ENCODE data around the gene ZFP91.
A peak's percentile ranks its signal among the peaks of the same experiment; 100 is the strongest.

Gene ZFP91

DNA sequence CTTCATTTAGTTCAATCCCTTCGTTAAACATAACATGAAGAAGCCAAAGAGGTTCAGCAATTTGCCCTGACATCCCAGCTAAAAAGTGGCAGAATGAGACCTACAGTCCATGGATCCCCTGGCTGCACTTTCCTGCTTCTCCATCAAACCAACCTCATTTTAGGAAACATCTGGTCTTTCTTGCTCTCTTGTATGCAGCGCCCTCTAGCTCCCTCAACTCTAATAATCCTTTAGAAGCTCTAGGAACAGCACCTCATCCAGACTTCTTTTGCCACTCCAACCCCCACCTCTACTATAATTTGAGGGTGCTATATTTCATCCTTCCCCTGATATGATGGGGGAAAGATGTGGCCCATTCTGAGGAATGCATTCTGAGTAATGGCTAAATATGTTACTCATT, 51.0 kb downstream of the ZFP91 start:
- no peak for DNase-seq (ENCODE audit: low read depth in 2 of 2)

DNA sequence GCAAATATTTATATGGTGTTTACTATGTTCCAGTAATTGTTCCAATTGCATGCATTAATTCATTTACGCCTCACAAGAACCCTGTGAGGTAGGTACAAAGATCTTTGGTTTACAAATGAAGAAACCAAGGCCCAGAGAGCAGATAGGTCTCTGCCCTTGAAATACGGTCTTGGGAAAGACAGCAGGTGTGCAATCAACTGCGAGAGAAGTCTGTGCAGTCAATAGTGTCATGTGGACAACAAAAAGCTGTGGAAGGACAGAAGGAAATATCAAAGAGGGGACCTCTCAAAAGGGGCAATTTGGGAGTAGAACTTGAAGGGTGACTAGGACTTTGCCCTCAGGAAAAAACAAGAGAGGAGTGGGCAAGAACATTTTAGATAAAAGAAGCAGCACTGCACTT, 52.5 kb downstream of the ZFP91 start:
- no peak for DNase-seq (ENCODE audit: low read depth in 2 of 2)

DNA sequence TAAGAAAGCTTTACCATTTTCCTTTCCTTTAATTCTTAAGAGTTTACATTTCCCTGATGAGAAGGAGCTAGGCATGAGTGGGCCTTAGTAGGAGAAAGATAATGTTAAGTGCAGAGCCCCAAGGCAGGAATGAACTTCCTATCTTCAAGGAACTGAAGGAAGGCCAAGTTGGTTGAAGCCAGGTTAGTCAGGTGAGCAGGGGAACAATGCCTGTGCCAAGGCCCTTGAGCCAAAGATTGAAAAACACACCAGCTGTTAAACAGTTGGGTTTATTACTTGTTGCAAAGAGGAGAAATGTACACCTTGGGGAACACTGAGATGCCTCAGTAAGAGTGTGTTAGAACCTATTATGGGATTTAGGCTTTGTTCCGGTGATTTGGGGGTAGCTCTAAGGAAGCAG, 53.6 kb downstream of the ZFP91 start:
- no peak for DNase-seq (ENCODE audit: low read depth in 2 of 2)

DNA sequence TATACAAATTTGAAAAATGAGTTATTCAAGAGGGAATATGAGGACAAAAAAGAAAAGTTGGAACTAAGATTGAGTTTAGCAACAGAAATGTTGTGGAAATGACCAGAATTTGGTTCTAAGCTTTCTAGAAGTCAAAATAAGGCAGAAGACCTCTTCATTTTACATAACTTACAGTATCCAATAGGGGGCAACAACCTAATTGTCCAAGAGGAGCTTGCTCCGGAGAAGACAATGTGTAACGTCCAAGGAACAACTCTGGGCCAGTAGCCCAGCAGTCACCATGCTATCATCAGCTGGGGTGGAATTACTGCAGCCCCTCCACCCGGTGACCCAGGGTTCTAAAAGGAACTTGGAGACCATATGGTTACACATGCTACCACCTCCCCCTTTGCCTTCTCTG, 57.7 kb downstream of the ZFP91 start:
- DNase-seq (ENCODE audit: low read depth in 2 of 2): no peak

DNA sequence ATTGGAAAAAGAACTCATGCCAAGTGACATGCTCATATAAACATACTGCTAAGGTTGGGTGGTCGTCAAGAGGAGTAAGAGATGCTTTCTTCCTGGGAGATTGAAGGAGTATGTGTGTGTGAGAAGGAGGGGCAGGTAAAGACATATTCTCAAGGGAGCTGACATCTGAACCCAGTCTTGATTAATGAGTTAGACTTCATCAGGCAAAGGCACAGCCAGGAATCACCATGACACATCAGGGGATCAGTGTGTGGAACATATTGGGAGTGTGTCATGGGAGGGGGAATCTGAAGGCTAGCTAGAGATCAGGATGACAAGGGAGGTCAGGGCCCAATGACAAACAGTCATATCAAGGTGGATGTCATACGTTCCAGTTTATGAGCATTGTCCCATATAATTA, 58.5 kb downstream of the ZFP91 start:
- DNase-seq (ENCODE audit: low read depth in 2 of 2): no peak

DNA sequence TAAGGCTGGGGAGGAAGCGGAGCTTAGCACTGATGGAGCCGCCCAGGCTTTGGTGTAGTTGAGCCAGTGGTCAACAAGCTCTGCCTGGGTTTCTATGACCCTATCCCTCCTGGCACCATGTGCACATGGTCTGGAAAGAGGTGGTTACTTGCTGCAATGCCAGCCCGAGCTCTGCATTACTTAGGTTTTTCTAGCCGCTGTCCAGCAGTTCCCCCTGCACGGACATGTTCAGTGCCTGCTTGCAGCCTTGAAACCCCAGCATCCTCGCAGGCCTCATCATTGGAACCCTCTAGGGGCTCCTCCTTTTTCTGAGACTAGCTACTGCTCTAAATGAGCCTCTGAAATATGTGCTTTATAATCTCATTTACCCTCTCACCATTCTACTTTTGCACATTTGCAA, 60.2 kb downstream of the ZFP91 start:
- no peak for DNase-seq (ENCODE audit: low read depth in 2 of 2)

DNA sequence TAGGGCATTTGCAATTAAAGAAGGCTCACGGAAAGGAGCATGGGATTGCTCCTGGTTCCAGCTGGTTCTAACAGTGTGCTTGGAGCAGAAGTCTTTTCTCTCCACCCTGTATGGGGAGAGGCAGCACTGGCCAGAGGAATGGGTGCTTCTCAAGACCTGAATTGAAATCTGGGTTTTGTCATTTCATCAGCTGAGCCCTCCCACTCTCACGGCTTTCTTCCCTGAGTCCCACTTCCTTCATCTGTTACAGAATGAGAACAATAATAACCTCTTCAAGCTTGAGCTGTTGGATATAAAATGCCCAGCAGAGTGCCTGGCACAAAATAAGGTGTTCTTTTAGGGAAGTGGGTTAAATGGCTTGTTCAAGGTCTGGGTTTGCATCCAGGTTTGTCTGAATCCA, 60.8 kb downstream of the ZFP91 start:
- no peak for DNase-seq (ENCODE audit: low read depth in 2 of 2)

DNA sequence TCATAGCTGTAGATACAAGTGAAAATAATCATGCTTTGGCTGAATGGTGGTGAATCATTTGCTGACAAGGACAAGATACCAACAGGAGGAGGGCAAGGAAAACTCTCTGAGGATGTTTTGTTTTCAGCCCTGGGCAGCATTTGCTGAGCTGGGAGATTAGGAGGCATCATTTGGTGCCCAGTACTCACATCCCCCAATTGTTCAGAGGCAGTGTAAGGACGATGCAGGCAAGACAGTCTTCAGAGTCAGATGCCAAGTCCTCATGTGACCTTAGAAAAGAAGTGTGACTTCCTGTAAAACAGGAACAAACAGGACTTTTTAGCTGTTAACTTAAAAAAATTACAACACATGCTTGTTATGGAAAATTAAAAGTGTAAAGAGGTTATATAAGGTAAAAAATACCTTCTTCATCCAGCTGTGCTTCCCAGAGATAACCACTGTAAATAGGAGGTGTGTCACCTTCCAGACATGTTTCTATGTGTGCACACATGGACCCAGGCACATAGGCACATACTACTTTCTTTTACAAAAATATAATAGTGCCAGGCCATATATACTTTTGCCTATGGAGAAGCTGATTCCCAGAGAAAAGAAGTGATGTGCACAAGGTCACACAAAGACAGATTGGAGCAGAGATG, 61.6 kb downstream of the ZFP91 start:
- no peak for DNase-seq (ENCODE audit: low read depth in 2 of 2)

DNA sequence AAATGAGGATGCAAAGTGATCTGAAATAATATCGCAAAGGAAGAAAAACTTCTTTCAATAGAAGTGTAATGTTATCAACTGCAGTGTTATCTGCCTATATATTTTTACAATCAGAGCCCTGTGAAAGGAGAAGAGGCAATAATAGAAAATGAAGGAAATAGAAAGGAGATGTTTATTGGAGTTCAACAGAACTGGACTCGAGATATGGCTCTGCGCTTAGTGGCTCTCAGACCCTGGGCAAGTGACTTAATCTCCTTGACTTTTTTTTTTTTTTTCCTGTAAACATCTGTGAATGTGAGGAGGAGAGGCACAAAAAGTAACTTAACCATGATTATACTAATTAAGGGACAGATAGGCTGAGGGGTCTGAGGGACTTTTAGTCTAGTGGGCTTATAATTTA, 62.5 kb downstream of the ZFP91 start:
- no peak for DNase-seq (ENCODE audit: low read depth in 2 of 2)

DNA sequence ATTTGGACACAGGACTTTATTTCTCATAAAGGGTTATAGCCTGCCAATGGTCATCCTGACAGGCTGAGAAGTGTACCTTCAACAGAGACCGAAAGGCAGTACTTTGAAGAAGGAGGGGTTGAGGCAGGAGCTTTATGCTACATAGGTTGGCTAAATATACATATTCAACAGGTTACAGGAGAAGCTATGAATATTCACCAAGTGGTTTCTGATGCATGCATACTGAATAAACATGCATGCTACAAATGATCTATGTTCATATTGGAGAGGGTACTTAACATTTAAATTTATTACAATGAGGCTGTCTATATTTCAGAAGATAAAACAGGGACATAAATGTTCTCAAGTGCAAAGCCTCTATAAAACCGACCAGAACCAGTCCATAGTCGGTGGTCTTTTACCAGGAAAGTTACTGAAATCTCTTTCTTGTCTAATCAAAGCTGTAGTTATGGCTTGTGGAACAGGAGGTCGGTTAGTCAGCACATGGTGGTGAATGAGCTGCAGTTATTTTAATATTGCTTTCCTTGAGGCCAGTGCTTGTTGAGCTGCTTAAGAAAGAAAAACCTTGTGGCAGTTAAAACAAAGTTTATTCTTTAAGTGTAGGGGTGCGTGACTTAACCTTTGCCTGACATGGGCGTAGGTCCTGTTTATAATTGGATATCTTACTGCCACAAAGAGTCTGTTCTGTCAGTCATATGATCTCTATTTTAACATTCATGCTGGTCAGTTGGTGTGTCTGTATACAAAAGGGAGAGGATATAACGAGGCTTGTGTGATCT, 63.1 kb downstream of the ZFP91 start:
- DNase-seq (ENCODE audit: low read depth in 2 of 2): no peak

DNA sequence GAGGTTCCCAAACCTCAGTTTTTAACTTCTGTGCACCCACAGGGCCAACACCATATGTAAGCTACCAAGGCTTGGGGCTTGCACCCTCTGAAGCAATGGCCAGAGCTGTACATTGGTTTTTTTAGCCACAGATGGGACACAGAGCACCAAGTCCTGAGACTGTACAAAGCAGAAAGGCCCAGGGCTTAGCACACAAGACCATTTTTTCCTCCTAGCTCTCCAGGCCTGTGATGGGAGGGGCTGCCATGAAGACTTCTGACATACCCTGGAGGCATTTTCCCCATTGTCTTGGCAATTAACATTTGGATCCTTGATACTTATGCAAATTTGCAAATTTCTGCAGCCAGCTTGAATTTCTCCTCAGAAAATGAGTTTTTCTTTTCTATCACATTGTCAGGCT, 67.0 kb downstream of the ZFP91 start:
- DNase-seq (ENCODE audit: low read depth in 2 of 2): no peak

DNA sequence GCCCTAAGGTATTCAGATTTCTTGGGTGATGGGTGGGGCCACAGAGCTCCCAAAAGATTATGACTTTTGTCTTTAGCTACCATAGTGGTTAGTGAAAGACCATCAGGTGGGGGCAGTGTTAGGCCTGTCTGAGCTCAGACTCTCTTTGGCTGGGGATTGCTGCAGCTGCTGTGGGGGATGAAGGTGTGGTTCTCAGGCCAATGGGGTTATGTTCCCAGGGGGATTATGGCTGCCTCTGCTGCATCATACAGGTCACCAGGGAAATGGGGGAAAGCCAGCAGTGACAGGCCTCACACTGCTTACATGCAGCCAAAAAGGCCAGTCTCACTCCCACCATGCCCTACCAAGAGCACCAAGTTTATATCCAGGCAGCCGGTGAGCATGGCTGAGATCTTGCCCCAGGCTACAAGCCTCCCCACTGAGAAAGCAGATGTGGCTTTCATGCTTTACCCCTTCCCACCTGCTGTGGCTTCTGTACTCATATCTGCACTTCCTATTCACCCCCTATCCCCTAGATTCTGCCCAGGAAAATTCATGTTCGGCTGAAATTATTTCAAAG, 68.4 kb downstream of the ZFP91 start:
- DNase-seq (ENCODE audit: low read depth in 2 of 2): no peak

DNA sequence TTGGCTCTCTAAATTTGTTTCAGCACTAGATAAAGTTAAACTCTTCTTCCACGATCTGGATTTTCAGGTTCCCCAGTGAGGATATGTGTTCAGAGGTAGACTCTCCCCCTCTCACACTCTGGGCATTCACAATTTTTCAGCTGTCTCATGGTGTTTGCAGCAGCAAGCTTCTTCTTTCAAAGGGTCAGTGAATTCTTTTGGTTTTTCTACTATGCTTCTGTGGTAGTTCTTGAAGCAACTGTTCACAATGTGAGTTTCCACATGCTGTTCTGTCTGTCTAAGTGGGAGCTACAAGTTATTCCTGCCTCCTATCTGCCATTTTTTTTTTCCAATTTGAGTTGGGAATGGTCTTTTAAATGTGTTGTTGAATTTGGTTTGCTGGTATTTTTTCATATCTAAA, 69.0 kb downstream of the ZFP91 start:
- DNase-seq (ENCODE audit: low read depth in 2 of 2): no peak

DNA sequence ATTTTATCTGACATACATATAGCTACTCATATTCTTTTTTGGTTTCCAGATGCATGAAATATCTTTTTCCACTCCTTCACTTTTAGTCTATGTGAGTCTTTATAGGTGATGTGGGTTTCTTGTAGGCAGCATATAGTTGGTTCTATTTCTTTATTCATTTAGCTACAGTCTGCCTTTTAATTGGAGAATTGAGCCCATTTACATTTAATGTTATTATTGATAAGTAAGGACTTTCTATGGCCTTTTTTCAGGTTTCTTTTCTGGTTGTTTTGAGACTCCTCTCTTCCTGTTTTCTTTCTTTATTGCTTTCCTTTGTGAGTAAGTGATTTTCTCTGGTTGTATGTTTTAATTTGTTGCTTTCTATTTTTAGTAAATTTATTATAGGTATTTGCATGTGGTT, 70.8 kb downstream of the ZFP91 start:
- DNase-seq (ENCODE audit: low read depth in 2 of 2): no peak

DNA sequence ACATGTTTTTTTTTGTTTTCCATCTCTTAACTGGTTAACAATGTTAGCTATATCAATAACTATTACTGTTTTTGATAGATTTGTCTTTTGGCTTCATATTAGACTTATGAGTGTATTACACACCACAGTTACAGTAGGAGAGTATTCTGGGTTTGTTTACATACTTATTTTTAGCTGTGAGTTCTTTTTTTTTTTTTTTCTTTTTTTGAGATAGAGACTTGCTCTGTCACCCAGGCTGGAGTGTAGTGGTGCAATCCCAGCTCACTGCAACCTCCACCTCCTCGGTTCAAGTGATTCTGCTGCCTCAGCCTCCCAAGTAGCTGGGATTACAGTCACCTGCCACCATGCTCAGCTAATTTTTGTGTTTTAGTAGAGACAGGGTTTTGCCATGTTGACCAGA, 71.6 kb downstream of the ZFP91 start:
- no peak for DNase-seq (ENCODE audit: low read depth in 2 of 2)

DNA sequence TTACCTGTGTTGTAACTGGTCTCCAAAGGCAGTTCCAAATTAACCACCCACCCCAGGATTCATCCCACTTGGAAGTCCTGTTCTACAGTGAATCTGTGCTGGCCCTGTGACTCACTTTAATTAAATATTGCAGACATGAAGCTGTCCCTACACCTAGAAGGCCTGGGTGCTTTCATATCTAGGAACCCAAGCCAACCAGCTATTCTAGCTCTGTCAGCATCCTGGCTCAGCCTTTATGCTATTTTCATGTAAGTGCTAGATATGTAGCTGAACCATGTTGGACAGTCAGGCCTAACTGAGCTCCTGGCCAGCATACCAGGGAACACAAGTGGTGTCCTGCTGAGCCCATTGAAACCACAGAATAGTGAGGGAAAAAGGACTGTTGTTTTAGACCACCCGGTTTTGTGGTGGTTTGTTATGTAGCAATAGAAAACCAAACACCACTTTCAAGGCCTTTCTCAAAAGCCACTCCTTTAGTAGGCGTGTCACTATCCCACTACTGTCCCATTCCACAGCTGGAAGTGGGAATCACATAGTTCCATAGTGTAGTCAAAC, 73.9 kb downstream of the ZFP91 start:
- DNase-seq (ENCODE audit: low read depth in 2 of 2): no peak

DNA sequence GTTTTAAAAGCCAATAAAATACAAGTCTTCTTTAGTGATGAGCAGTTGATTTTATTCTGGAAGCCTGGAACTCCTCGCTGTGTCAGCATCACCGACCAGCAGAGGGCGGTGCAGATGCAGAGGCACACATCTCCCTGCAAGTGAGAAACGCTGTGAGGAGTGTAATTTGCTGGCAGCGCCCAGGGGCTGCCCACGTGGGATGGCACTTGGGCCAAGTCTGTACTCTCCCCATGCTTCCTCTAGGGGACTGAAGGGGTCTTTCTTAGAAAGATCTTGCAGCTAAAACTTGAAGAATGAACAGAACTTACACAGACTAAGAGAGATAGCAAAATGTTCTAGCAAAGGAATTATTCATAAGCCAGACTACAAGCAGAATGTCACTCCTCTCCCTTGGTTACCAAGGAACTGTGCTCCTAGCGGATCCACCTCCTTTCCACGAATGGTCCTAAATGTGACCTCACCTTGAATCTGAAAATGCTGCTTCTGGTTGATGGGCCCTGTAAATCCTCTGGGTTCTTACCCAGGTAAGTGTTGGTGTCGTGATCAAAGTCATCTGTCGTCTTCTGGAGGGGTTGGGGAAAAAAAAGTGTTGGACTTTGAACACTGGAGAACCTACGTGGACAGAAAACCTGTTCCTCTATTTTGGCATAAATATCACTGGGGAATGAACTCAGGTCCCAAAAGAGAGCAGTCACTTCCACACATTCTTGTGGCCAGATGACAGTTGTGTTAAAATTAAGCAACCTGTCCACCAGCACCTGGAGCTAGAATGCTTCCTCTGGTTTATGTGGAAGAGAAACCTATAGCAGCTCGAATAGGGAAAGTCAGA, 75.4 kb downstream of the ZFP91 start:
- DNase-seq (ENCODE audit: low read depth in 2 of 2): peak; percentile 67 to 68

DNA sequence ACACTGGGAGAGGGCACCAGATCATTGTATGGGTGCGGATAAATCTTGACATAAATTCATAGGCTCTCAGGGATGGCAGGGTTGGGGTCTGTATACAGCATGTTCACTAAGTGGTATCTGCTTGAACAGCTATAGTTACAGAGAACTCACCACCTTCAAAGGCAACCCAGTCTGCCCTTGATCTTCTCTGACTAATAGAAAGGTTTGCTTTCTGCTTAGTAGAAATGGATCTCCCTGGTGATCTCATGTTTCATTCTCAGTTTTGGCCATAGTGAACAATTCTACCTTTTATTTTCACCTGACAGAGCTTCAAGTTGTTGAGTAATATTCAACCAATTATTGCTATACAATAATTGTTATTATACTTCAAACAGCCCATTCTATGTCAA, 76.0 kb downstream of the ZFP91 start:
- no peak for DNase-seq (ENCODE audit: low read depth in 2 of 2)

DNA sequence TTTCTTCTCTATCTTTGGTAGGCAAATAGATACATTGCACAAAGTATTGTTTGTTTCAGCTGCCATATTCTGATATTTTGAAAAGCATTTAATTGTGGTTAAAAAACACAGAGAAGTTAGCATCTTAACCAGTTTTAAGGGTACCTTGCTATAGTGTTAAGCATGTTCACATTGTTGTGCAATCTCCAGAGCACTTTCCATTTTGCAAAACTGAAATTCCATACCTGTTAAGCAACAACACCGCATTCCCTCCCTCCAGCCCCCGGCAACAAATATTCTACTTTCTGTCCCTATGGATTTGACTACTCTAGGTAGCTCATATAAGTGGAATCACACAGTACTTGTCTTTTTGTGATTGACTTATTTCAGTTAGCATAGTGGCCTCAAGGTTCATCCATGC, 77.5 kb downstream of the ZFP91 start:
- DNase-seq (ENCODE audit: low read depth in 2 of 2): no peak

DNA sequence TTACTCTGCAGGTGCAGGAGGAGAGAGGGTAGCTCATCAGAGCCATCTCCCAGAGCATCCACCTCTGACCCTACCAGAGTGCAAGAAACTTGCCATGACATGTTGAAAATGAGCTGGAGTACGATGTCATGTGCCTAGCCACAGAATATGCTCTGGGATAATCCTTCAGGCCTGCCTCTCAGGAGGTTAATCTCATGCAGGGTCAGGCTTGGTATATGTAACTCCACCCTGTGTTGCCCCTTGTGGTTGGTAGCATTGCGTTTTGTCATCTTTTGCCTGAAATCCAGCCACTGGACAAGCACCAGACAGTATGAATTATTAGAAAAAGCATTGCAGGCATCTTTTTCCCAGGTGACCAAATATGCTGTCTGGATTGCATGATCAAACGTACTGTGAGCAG, 79.8 kb downstream of the ZFP91 start:
- DNase-seq (ENCODE audit: low read depth in 2 of 2): no peak

DNA sequence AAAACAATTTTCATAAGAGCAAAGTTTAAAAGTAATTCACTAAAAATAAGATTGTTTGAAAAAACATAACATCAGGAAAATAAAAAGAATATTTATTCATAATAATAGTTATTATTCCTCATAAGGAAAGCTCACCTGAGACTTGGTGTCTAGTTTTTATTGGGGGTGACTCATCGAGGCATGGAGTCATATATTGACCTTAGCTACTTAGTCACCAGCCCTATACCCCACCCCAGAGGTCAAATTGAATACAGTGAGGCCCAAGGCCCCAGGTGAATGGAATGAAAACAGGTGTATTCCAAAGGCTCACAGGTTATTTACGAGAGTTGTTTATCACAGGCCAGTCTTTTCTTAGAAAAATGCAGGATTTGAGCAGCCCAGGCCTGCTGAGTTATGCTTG, 80.5 kb downstream of the ZFP91 start:
- DNase-seq (ENCODE audit: low read depth in 2 of 2): no peak

DNA sequence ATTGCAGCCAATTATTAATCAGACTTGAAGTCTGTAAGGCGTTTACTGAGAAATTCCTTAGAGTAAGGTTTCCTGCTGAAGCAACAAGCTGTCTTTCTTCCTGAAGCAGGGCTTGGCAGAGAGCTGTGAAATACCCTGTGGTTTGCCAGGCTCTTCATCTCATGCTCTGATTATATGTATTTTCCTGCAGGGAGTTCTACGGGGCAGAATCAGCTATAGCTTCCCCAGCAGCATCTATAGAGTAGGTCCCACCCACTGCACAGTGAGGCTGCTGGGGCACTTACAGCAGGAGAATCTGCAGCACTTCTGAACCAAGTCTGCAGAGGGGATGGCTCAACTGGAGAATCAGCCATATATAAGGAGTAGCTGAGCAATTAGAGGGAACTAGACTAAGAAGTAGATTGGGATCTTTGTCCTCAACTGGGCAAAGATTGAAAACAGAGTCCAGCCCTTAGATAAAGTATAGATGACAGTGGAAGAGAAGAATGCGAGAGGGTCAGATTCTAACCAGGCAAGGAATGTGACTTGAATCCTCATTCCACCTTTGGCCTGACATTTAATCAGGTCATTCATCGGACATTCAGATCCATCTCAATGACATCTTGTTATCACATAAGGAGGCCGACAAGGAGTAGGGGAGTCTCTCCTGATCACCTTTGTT, 81.2 kb downstream of the ZFP91 start:
- DNase-seq (ENCODE audit: low read depth in 2 of 2): no peak
